Gastrocnemius medialis (tissue), 4 donors: ENCODE data around the gene STON1. TPM values are rescaled to one million over a fixed set of nuclear protein-coding genes. Genes with fewer than 3 reads are reported as not detected.

Experiments
- ATAC-seq, 2 donors: fragments of 150-250 bp; one replicate each; pipeline ENCODE4 v1.9.1; 2016
- DNase-seq, 2 donors: peaks; one replicate each; pipeline ENCODE4 v3.0.0-alpha.2; 2019
- H3K27ac ChIP-seq, 4 donors: fragments of 200-600 bp; sonication (generic); 1 replicate in 1 of 4; 2 replicates in 3 of 4; pipeline ENCODE4 v1.5.1; 2016 to 2018; ENCODE audit warnings: mild to moderate bottlenecking in 2 of 4, moderate library complexity in 1 of 4
- H3K27me3 ChIP-seq, 3 donors: fragments of 200-600 bp; sonication (generic) in 2 of 3; 1 replicate in 1 of 3; 2 replicates in 2 of 3; pipeline versions ENCODE4 v1.5.1 to v1.6.0; 2016 to 2019; ENCODE audit warnings: mild to moderate bottlenecking in 1 of 3, moderate library complexity in 1 of 3
- H3K36me3 ChIP-seq, 2 donors: fragments of 200-600 bp; sonication (generic) in 1 of 2; one replicate each; pipeline ENCODE4 v1.5.1; 2017 to 2018
- H3K4me1 ChIP-seq, 2 donors: fragments of 200-600 bp; sonication (generic) in 1 of 2; one replicate each; pipeline ENCODE4 v1.5.1; 2016 to 2017; ENCODE audit warnings: mild to moderate bottlenecking in 2 of 2
- H3K4me3 ChIP-seq, 4 donors: fragments of 200-600 bp; sonication (generic) in 3 of 4; 1 replicate in 1 of 4; 2 replicates in 3 of 4; pipeline ENCODE4 v1.5.1; 2016 to 2019; ENCODE audit warnings: mild to moderate bottlenecking in 2 of 4
- H3K9me3 ChIP-seq, 3 donors: fragments of 200-600 bp; sonication (generic) in 2 of 3; 1 replicate in 1 of 3; 2 replicates in 2 of 3; pipeline ENCODE4 v1.5.1; 2016 to 2019
- POLR2A ChIP-seq, 2 donors: fragments of 450-650 bp; IDR thresholded peaks; one replicate each; pipeline ENCODE4 v1.6.1; 2017; ENCODE audit warnings: antibody characterized with exemption in 2 of 2, mild to moderate bottlenecking in 2 of 2, moderate library complexity in 2 of 2
- in situ Hi-C, 4 donors: fragments of 200-750 bp; cut with MboI; loops; one replicate each; pipeline versions ENCODE4 v1.15.0 to v1.8.0; 2017; ENCODE audit warnings: low sequenced_read_pairs in 4 of 4
- intact Hi-C: fragments of 100-400 bp; cut with DNase I; formaldehyde crosslinking; loops from one replicate; pipeline ENCODE4 v1.15.1; 2023; ENCODE audit warnings: low total_unique reads
- total RNA-seq, 4 donors: library from RNA; depleted of rRNA; stranded (reverse); fragments of >200 nt; gene quantifications; one replicate each; pipeline versions ENCODE4 v1.1.0 to v1.2.3, GENCODE V29; 2016
- TF ChIP-seq, protein P1 (sequence below), 5 experiments: fragments of 450-650 bp in 3 of 5; fragments of 200-600 bp in 2 of 5; sonication (generic) in 2 of 5; IDR thresholded peaks in 4 of 5; conservative IDR thresholded peaks in 1 of 5; 1 replicate in 4 of 5; 2 replicates in 1 of 5; pipeline ENCODE4 v1.5.1; 2016 to 2019; ENCODE audit warnings: antibody characterized with exemption in 5 of 5, mild to moderate bottlenecking in 3 of 5, moderate library complexity in 3 of 5

Gene STON1
- total RNA-seq, 4 donors from 2014 or later: 2.6 to 5.2 (median 3.5) TPM

- Histone ChIP-seq H3K27ac (no peak overlapping the region), H3K36me3 (peaks cover 0 to 31% of the 10 kb centered on the region in 2 donors), H3K4me3 (no peak overlapping the region), H3K4me1 (no peaks in the 10 kb centered on the region), H3K27me3 (no peaks in the 10 kb centered on the region), H3K9me3 (no peaks in the 10 kb centered on the region)
- intact Hi-C loops (no loop called here), in situ Hi-C loops (no loop called here)
- TF ChIP-seq, protein P1, sequence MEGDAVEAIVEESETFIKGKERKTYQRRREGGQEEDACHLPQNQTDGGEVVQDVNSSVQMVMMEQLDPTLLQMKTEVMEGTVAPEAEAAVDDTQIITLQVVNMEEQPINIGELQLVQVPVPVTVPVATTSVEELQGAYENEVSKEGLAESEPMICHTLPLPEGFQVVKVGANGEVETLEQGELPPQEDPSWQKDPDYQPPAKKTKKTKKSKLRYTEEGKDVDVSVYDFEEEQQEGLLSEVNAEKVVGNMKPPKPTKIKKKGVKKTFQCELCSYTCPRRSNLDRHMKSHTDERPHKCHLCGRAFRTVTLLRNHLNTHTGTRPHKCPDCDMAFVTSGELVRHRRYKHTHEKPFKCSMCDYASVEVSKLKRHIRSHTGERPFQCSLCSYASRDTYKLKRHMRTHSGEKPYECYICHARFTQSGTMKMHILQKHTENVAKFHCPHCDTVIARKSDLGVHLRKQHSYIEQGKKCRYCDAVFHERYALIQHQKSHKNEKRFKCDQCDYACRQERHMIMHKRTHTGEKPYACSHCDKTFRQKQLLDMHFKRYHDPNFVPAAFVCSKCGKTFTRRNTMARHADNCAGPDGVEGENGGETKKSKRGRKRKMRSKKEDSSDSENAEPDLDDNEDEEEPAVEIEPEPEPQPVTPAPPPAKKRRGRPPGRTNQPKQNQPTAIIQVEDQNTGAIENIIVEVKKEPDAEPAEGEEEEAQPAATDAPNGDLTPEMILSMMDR (IDR thresholded peaks at IDR 0.05 in 4 of 5, conservative IDR thresholded peaks at IDR 0.05 in 1 of 5): no peak
- no peak for TF ChIP-seq POLR2A (IDR thresholded peaks at IDR 0.05)
- DNase-seq: no peak
- no peak for ATAC-seq
Observed at GRCh38 chr2:48507111-48507510, 22.8 kb upstream of the STON1 start.

DNA sequence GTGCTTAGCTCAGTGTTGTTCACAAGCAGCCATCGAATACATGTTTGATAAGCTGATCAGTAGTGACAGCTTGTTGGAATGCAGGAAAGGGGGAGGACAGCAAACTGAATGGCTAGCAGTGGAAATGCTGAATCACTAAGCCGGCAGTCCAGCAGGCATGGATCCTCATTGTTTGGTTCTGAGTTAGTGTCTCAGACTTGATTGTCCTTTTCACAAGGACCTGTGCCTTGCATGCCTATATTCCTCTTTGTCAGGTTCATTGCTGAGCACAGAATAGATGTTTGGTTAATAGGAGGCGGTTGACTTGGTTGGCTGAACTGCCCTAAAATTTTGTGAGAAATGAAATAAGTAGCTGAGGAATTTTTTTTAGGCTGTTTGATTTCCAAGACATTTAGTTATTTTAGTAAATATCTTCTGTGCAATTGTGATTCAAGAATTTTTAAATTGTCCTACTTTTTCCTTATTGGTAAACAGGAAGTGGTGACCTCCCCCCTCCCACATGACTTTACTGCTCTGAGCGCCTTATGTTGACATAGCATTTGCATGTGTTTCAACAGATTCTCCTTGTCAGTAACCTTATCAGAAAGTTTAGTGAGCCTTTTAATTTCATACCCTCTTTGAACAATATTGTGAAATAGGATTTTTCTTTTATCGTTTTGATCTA lies 21.4 kb upstream of the STON1 start:
- no peaks in the 10 kb centered on the region for H3K9me3 ChIP-seq
- no peak overlapping the region for H3K4me3 ChIP-seq
- no peaks in the 10 kb centered on the region for H3K27me3 ChIP-seq
- H3K36me3 ChIP-seq: peaks cover 0 to 34% of the 10 kb centered on the region in 2 donors
- in situ Hi-C loops: no loop called here
- no peak for TF ChIP-seq POLR2A (IDR thresholded peaks at IDR 0.05)
- TF ChIP-seq, protein P1 (IDR thresholded peaks at IDR 0.05 in 4 of 5, conservative IDR thresholded peaks at IDR 0.05 in 1 of 5): no peak
- intact Hi-C loops: no loop called here
- ATAC-seq (no peak), DNase-seq (no peak)
- no peaks in the 10 kb centered on the region for H3K4me1 ChIP-seq
- peak overlapping the region; percentile 11 to 34 (median 26) for H3K27ac ChIP-seq

DNA sequence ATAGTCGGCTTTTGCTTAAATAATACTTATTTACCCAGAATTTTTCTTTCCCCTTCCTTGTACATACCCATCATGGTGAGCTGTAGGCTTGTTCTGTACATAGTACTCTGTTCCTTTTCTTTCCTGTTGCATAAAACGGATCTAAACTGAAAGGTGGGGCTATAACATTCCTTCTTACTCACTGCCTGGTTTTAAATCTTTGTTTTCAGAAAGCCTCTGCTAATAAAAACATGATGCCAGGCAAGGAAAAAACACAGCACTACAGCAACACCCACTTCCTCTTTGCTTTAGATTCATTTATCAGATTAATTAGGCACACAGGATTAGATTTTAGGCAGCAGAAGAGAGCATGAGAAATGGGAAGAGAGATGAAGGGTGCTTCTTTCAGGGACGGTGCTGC lies 19.6 kb upstream of the STON1 start:
- in situ Hi-C loops: no loop called here
- H3K27ac ChIP-seq: peak overlapping the region in 1 of 4 donors; percentile 11
- peaks cover 0 to 37% of the 10 kb centered on the region in 2 donors for H3K36me3 ChIP-seq
- no peaks in the 10 kb centered on the region for H3K4me1 ChIP-seq
- no peak overlapping the region for H3K4me3 ChIP-seq
- TF ChIP-seq, protein P1 (IDR thresholded peaks at IDR 0.05 in 4 of 5, conservative IDR thresholded peaks at IDR 0.05 in 1 of 5): no peak
- no peak for TF ChIP-seq POLR2A (IDR thresholded peaks at IDR 0.05)
- no peak for DNase-seq
- no peaks in the 10 kb centered on the region for H3K27me3 ChIP-seq
- intact Hi-C loops: loop anchor here (10.0 kb wide), 1 partner anchor 1436 kb away; no protein-coding TSS in a partner anchor
- ATAC-seq: no peak
- H3K9me3 ChIP-seq: no peaks in the 10 kb centered on the region

GRCh38 chr2:48511849-48512470 lies 18.0 kb upstream of the STON1 start:
- no peak for TF ChIP-seq POLR2A (IDR thresholded peaks at IDR 0.05)
- TF ChIP-seq, protein P1 (IDR thresholded peaks at IDR 0.05 in 4 of 5, conservative IDR thresholded peaks at IDR 0.05 in 1 of 5): no peak
- ATAC-seq (no peak), DNase-seq (no peak)
- Histone ChIP-seq H3K4me1 (no peaks in the 10 kb centered on the region), H3K4me3 (no peak overlapping the region), H3K27me3 (no peaks in the 10 kb centered on the region), H3K36me3 (peaks cover 0 to 42% of the 10 kb centered on the region in 2 donors), H3K9me3 (no peaks in the 10 kb centered on the region), H3K27ac (no peak overlapping the region)
- in situ Hi-C loops (no loop called here), intact Hi-C loops (loop anchor here (10.0 kb wide), 1 partner anchor 1437 kb away; no protein-coding TSS in a partner anchor)
